Activated T-helper 2 cell treated with anti-CD3 and anti-CD28 coated beads, Interferon-gamma antibody, Interleukin-2, Interleukin-4, amounts not matched to agents 10 μg/mL and 5 μg/mL and 100 μg/mL, durations not matched to agents 14 hours and 24 hours and 36 hours (primary cell): ENCODE measurements around the gene PGAP6. TPM values are rescaled to one million over a fixed set of nuclear protein-coding genes. Genes with fewer than 3 reads are reported as not detected.

Source experiments
- DNase-seq: peaks from one replicate; pipeline ENCODE4 v3.0.0; 2021; ENCODE audit warnings: low spot score
- H3K27ac Mint-ChIP-seq: one replicate; pipeline ENCODE4 v1.8.0; 2021; ENCODE audit warnings: mixed read lengths
- H3K27me3 Mint-ChIP-seq: one replicate; pipeline ENCODE4 v1.8.0; 2021; ENCODE audit warnings: low read depth, mixed read lengths
- H3K36me3 Mint-ChIP-seq: one replicate; pipeline ENCODE4 v1.8.0; 2021; ENCODE audit warnings: low read depth, mixed read lengths
- H3K4me1 Mint-ChIP-seq: one replicate; pipeline ENCODE4 v1.8.0; 2021; ENCODE audit warnings: low read depth, mixed read lengths
- H3K4me3 Mint-ChIP-seq: one replicate; pipeline ENCODE4 v1.8.0; 2021; ENCODE audit warnings: low read depth, mild to moderate bottlenecking, moderate library complexity, mixed read lengths
- H3K9me3 Mint-ChIP-seq: one replicate; pipeline ENCODE4 v1.8.0; 2021; ENCODE audit warnings: mixed read lengths
- intact Hi-C: fragments of 100-400 bp; cut with micrococcal nuclease; formaldehyde crosslinking; loops from one replicate; pipeline ENCODE4 v1.15.1; 2023
- total RNA-seq: library from RNA; stranded (reverse); gene quantifications from 2 replicates; pipeline ENCODE4 v1.2.3, GENCODE V29; 2022

Gene PGAP6
- total RNA-seq, 1 donor from 2014 or later = 34.3 TPM

GRCh38 chr16:325375-326145, 56.2 kb downstream of the PGAP6 start:
- Mint-ChIP-seq H3K36me3 (peaks cover 5% of the 10 kb centered on the region), H3K4me3 (peak overlapping the region; percentile 34), H3K27ac (peak overlapping the region; percentile 13), H3K9me3 (no peaks in the 10 kb centered on the region), H3K4me1 (peaks cover 29% of the 10 kb centered on the region), H3K27me3 (no peaks in the 10 kb centered on the region)
- DNase-seq = no peak
- intact Hi-C loops = no loop called here

DNA sequence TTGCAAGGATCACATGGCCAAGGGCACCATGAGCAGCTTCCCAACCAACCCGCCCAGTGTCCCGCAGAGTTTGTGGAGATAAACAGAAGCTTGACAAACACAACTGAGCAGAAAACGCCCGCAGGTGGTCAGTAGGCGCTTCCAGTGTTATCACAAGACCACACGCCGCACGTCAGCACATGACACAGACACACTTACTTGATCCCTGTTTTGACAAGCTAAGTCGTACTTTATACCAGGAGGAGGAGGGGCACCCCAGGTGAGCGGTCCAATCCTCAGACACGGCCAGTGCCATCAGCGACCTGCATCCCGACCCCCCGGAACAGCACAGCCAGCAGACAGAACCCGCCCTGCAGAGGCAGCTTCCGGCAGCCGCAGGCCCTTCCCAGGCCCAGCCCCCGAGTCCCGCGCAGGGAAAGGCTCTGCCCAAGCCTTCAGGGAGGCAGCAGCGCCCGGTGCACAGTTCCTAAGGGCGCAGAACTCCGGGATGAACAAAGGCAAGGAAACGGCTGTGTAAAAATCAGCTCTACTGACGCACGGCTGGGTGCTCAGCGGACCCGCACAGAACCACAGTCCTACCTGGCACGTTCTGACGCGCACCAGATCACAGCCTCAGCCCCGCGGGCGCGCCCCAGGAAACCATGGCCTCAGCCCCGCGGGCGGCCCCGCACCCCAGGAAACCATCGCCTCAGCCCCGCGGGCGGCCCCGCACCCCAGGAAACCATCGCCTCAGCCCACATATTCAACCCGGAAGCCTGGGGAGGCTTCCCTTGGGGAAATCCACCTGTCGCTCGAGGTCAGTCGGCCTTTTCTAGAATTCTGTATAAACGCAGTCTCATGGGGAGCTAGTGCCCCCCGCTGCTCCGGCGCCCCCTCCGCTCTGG, 57.1 kb downstream of the PGAP6 start:
- Mint-ChIP-seq H3K4me1 (peaks cover 32% of the 10 kb centered on the region), H3K27me3 (no peaks in the 10 kb centered on the region), H3K9me3 (no peaks in the 10 kb centered on the region), H3K4me3 (peak overlapping the region; percentile 37), H3K27ac (peak overlapping the region; percentile 47), H3K36me3 (peaks cover 6% of the 10 kb centered on the region)
- peak; percentile 71 for DNase-seq
- intact Hi-C loops = no loop called here

DNA sequence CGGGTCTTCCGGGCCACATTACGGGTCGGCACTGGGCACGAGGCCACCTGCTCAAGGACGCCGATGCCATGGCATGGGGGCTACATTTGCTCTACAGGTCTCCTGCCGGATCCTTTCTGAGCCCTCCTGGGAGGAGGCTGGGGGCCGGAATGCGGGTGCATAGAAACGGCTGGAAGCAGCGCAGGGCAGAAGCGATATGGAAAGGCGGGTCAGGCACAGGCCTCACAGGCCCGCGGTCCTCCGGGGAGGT, 57.7 kb downstream of the PGAP6 start:
- Mint-ChIP-seq H3K27me3 (no peaks in the 10 kb centered on the region), H3K9me3 (no peaks in the 10 kb centered on the region), H3K27ac (no peak overlapping the region), H3K4me3 (peak overlapping the region; percentile 37), H3K4me1 (peaks cover 34% of the 10 kb centered on the region), H3K36me3 (peaks cover 8% of the 10 kb centered on the region)
- intact Hi-C loops = no loop called here
- DNase-seq = no peak

DNA sequence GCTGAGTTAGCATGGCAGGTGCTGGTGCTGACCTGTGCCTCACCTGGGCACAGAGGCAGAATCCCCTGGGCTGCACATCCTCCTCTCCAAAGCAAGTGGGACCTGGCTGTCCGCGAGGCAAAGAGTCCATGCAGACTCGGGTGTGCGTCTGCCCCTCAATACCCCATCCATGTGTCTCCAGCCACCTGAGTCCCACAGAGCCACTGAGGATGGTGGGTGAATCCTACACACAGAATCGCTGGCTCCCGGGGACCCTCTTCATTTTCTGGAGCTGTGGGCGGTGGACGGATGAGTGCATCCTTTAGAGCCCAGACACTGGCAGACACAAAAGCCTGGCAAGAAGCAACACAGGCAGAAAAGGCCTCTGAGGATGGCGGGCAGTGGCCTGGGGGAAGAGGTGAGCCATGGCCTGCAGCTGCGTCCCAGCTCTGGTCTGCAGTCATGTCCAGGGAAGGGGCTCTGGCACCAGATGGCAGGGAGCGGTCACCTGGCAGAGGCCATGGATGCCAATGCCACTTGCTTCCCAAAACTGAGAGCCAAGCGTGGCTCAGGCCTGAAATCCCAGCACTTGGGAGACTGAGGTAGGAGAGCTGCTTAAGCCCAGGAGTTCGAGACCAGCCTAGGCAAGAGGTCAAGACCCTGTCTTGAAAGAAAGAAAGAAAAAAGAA, 59.2 kb downstream of the PGAP6 start:
- Mint-ChIP-seq H3K27me3 (no peaks in the 10 kb centered on the region), H3K27ac (no peak overlapping the region), H3K36me3 (peaks cover 22% of the 10 kb centered on the region), H3K9me3 (no peaks in the 10 kb centered on the region), H3K4me1 (peaks cover 48% of the 10 kb centered on the region), H3K4me3 (no peak overlapping the region)
- DNase-seq = no peak
- intact Hi-C loops = no loop called here

DNA sequence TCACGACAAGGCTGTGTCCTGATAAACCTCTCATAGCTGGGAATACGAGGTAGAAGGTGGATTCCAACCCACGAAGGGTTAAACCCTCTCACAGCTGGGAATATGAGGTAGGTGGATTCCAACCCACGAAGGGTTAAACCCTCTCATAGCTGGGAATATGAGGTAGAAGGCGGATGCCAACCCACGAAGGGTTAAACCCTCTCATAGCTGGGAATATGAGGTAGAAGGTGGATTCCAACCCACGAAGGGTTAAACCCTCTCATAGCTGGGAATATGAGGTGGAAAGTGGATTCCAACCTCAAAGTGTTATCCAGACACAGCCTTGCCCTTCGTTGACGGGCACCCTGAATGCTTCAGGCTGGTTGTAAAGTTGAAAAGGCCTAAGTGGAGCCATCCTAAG, 60.2 kb downstream of the PGAP6 start:
- Mint-ChIP-seq H3K27me3 (no peaks in the 10 kb centered on the region), H3K9me3 (no peaks in the 10 kb centered on the region), H3K4me3 (no peak overlapping the region), H3K27ac (no peak overlapping the region), H3K36me3 (peaks cover 23% of the 10 kb centered on the region), H3K4me1 (peaks cover 49% of the 10 kb centered on the region)
- intact Hi-C loops = no loop called here
- DNase-seq = no peak

Other genes starting within 250 kb of the PGAP6 start
- 53.0 and 57.1 TPM in 2 replicates for gene NPRL3, start 243.3 kb downstream of the PGAP6 start, total RNA-seq
- gene HBZ, start 229.3 kb downstream of the PGAP6 start, total RNA-seq = not detected in 2 replicates
- not detected in 2 replicates for gene HBM, start 216.0 kb downstream of the PGAP6 start, total RNA-seq
- gene HBA2, start 209.1 kb downstream of the PGAP6 start, total RNA-seq = 0.32 TPM in 1 of 2 replicates, not detected in the other
- gene HBA1, start 205.3 kb downstream of the PGAP6 start, total RNA-seq = 0.55 TPM in 1 of 2 replicates, not detected in the other
- gene HBQ1, start 201.5 kb downstream of the PGAP6 start, total RNA-seq = 0.39 and 0.62 TPM in 2 replicates
- 91.0 and 93.5 TPM in 2 replicates for gene LUC7L, start 152.5 kb downstream of the PGAP6 start, total RNA-seq
- 30.3 TPM in 2 replicates for gene FAM234A, start 147.2 kb downstream of the PGAP6 start, total RNA-seq
- gene RGS11, start 106.0 kb downstream of the PGAP6 start, total RNA-seq = 0.30 and 0.46 TPM in 2 replicates
- 0.82 TPM in 1 of 2 replicates, not detected in the other for gene ARHGDIG, start 101.4 kb downstream of the PGAP6 start, total RNA-seq
- not detected in 2 replicates for gene PDIA2, start 98.8 kb downstream of the PGAP6 start, total RNA-seq
- 28.1 and 29.1 TPM in 2 replicates for gene AXIN1, start 29.3 kb downstream of the PGAP6 start, total RNA-seq
- gene MRPL28, start 11.4 kb downstream of the PGAP6 start, total RNA-seq = 92.5 and 92.9 TPM in 2 replicates
- 78.4 and 84.2 TPM in 2 replicates for gene NME4, start 15.2 kb upstream of the PGAP6 start, total RNA-seq
- gene DECR2, start 19.9 kb upstream of the PGAP6 start, total RNA-seq = 18.9 and 20.9 TPM in 2 replicates
- gene RAB11FIP3, start 43.7 kb upstream of the PGAP6 start, total RNA-seq = 45.7 and 47.2 TPM in 2 replicates
- gene CAPN15, start 145.7 kb upstream of the PGAP6 start, total RNA-seq = 101 and 103 TPM in 2 replicates
- not detected in 2 replicates for gene PRR35, start 178.4 kb upstream of the PGAP6 start, total RNA-seq
- 1.1 and 1.3 TPM in 2 replicates for gene NHLRC4, start 185.0 kb upstream of the PGAP6 start, total RNA-seq
- 43.4 and 44.9 TPM in 2 replicates for gene PIGQ, start 188.0 kb upstream of the PGAP6 start, total RNA-seq
- gene RAB40C, start 208.1 kb upstream of the PGAP6 start, total RNA-seq = 13.4 and 16.2 TPM in 2 replicates
- 0.32 and 0.57 TPM in 2 replicates for gene WFIKKN1, start 249.0 kb upstream of the PGAP6 start, total RNA-seq